DND-41 (cell line): Measurements from ENCODE around the gene EHHADH.

Experiments
- ATAC-seq: fragments of 200-7000 bp; cut with Tn5 transposase; 3 replicates; pipeline ENCODE4 v1.9.1; 2021; ENCODE audit warnings: low read depth; ENCODE audit not compliant: insufficient read depth
- DNase-seq: peaks from one replicate; pipeline ENCODE4 v3.0.0-alpha.2; 2020
- H2AFZ ChIP-seq: 2 replicates; pipeline ENCODE4 v1.6.0; 2012; ENCODE audit warnings: low read depth, low read length
- H3K27ac ChIP-seq: 2 replicates; pipeline ENCODE4 v1.5.1; 2012; ENCODE audit warnings: low read length, inconsistent platforms
- H3K27me3 ChIP-seq: fragments of 200-600 bp; sonication (generic); 2 replicates; pipeline ENCODE4 v1.6.0; 2012; ENCODE audit warnings: low read length, mild to moderate bottlenecking, inconsistent platforms; ENCODE audit not compliant: insufficient read depth, poor library complexity
- H3K36me3 ChIP-seq: 2 replicates; pipeline ENCODE4 v1.5.1; 2012; ENCODE audit warnings: low read length, inconsistent platforms; ENCODE audit not compliant: insufficient read depth
- H3K4me1 ChIP-seq: 2 replicates; pipeline ENCODE4 v1.5.1; 2012; ENCODE audit warnings: mild to moderate bottlenecking, low read length; ENCODE audit not compliant: insufficient read depth
- H3K4me2 ChIP-seq: 2 replicates; pipeline ENCODE4 v1.6.0; 2012; ENCODE audit warnings: mild to moderate bottlenecking, moderate library complexity, low read length, inconsistent platforms; ENCODE audit not compliant: insufficient read depth
- H3K4me3 ChIP-seq, 2 experiments: fragments of 200-600 bp in 1 of 2; shearing (Covaris generic) in 1 of 2; 2 replicates each; pipeline ENCODE4 v1.5.1; 2012 to 2016; ENCODE audit warnings: inconsistent platforms in 2 of 2, low read length in 2 of 2, mild to moderate bottlenecking in 2 of 2, low read depth in 1 of 2, moderate library complexity in 1 of 2
- H3K79me2 ChIP-seq: 2 replicates; pipeline ENCODE4 v1.6.0; 2012; ENCODE audit warnings: low read length, inconsistent platforms; ENCODE audit not compliant: insufficient read depth
- H3K9ac ChIP-seq: 2 replicates; pipeline ENCODE4 v1.6.0; 2012; ENCODE audit warnings: low read depth, mild to moderate bottlenecking, inconsistent platforms, low read length, moderate library complexity
- H3K9me3 ChIP-seq: 2 replicates; pipeline ENCODE4 v1.5.1; 2012; ENCODE audit warnings: low read length, moderate library complexity, mild to moderate bottlenecking, inconsistent platforms; ENCODE audit not compliant: insufficient read depth, severe bottlenecking
- H4K20me1 ChIP-seq: 2 replicates; pipeline ENCODE4 v1.6.0; 2012; ENCODE audit warnings: low read length; ENCODE audit not compliant: insufficient read depth
- CTCF ChIP-seq: IDR thresholded peaks from 2 replicates; pipeline ENCODE4 v1.5.1; 2012; ENCODE audit warnings: borderline replicate concordance, low read length, moderate library complexity, mild to moderate bottlenecking; ENCODE audit not compliant: poor library complexity, severe bottlenecking; ENCODE audit errors: extremely low read depth
- EZH2 ChIP-seq: IDR thresholded peaks from 3 replicates; pipeline ENCODE4 v1.6.1; 2012; ENCODE audit warnings: borderline replicate concordance, low read depth, mild to moderate bottlenecking, moderate library complexity, low read length, inconsistent platforms; ENCODE audit not compliant: severe bottlenecking

The EHHADH gene

GRCh38 chr3:185204894-185205293, 49.0 kb downstream of the EHHADH start:
- no peaks in the 10 kb centered on the region for H3K36me3 ChIP-seq
- no peak overlapping the region for H3K27ac ChIP-seq
- no peaks in the 10 kb centered on the region for H3K4me1 ChIP-seq
- peaks cover 5% of the 10 kb centered on the region for H3K27me3 ChIP-seq
- DNase-seq (no peak), ATAC-seq (no peak)
- no peaks in the 10 kb centered on the region for H4K20me1 ChIP-seq
- no peaks in the 10 kb centered on the region for H3K79me2 ChIP-seq
- H3K4me3 ChIP-seq: no peak overlapping the region
- no peak overlapping the region for H3K4me2 ChIP-seq
- no peak for TF ChIP-seq CTCF
- TF ChIP-seq EZH2: no peak
- no peak overlapping the region for H3K9ac ChIP-seq
- H2AFZ ChIP-seq: no peak overlapping the region
- no peaks in the 10 kb centered on the region for H3K9me3 ChIP-seq

GRCh38 chr3:185200639-185201038, 53.2 kb downstream of the EHHADH start:
- Histone ChIP-seq H3K27ac (no peak overlapping the region), H3K36me3 (no peaks in the 10 kb centered on the region), H3K4me3 (no peak overlapping the region), H3K9ac (no peak overlapping the region), H3K27me3 (peaks cover 2% of the 10 kb centered on the region), H3K4me2 (no peak overlapping the region), H4K20me1 (no peaks in the 10 kb centered on the region), H3K79me2 (no peaks in the 10 kb centered on the region), H3K4me1 (no peaks in the 10 kb centered on the region), H2AFZ (no peak overlapping the region), H3K9me3 (no peaks in the 10 kb centered on the region)
- no peak for ATAC-seq
- no peak for DNase-seq
- no peak for TF ChIP-seq CTCF
- no peak for TF ChIP-seq EZH2

GRCh38 chr3:185199671-185200070, 54.2 kb downstream of the EHHADH start:
- H3K79me2 ChIP-seq: no peaks in the 10 kb centered on the region
- H3K4me1 ChIP-seq: no peaks in the 10 kb centered on the region
- no peak overlapping the region for H3K27ac ChIP-seq
- no peaks in the 10 kb centered on the region for H3K36me3 ChIP-seq
- DNase-seq (no peak), ATAC-seq (no peak; the same call in 2 of the 3 replicates)
- no peak overlapping the region for H2AFZ ChIP-seq
- H3K4me2 ChIP-seq: no peak overlapping the region
- no peaks in the 10 kb centered on the region for H4K20me1 ChIP-seq
- no peak for TF ChIP-seq CTCF
- TF ChIP-seq EZH2: no peak
- H3K9ac ChIP-seq: no peak overlapping the region
- H3K27me3 ChIP-seq: peaks cover 2% of the 10 kb centered on the region
- H3K9me3 ChIP-seq: no peaks in the 10 kb centered on the region
- no peak overlapping the region for H3K4me3 ChIP-seq

- H3K4me2 ChIP-seq: no peak overlapping the region
- no peak overlapping the region for H3K9ac ChIP-seq
- ATAC-seq (no peak), DNase-seq (no peak)
- no peaks in the 10 kb centered on the region for H3K79me2 ChIP-seq
- no peak overlapping the region for H3K4me3 ChIP-seq
- H3K36me3 ChIP-seq: no peaks in the 10 kb centered on the region
- H2AFZ ChIP-seq: no peak overlapping the region
- H3K27ac ChIP-seq: no peak overlapping the region
- H3K4me1 ChIP-seq: no peaks in the 10 kb centered on the region
- H4K20me1 ChIP-seq: no peaks in the 10 kb centered on the region
- no peak for TF ChIP-seq CTCF
- TF ChIP-seq EZH2: no peak
- H3K27me3 ChIP-seq: no peaks in the 10 kb centered on the region
- no peaks in the 10 kb centered on the region for H3K9me3 ChIP-seq
These were observed 54.6 kb downstream of the EHHADH start for GRCh38 chr3:185199206-185199605.
